Activated CD4-positive, alpha-beta T cell treated with anti-CD3 and anti-CD28 coated beads, Interleukin-2, amount 50 U/mL, for 4 hours (primary cell): ENCODE measurements around the gene IDS.
"Not testable (repeated sequence)": the region's sequence is repeated elsewhere in the genome, so short reads cannot be mapped to it uniquely, and the experiment has no call there.

ENCODE experiments used
- DNase-seq, 2 experiments: peaks; one replicate each; pipeline ENCODE4 v3.0.0-alpha.2; 2020

The IDS gene

GRCh38 chrX:149497054-149497453 lies 8.1 kb downstream of the IDS start:
- DNase-seq: no peak

GRCh38 chrX:149495573-149496071 lies 9.5 kb downstream of the IDS start:
- no peak for DNase-seq

GRCh38 chrX:149494844-149495565 lies 10.1 kb downstream of the IDS start:
- no peak for DNase-seq

GRCh38 chrX:149493567-149494562 lies 11.2 kb downstream of the IDS start:
- no peak for DNase-seq

- DNase-seq: no peak
Observed at GRCh38 chrX:149491812-149492211, 13.3 kb downstream of the IDS start.

GRCh38 chrX:149490100-149490499 lies 15.0 kb downstream of the IDS start:
- DNase-seq: no peak

GRCh38 chrX:149488411-149489052 lies 16.6 kb downstream of the IDS start:
- not testable (repeated sequence) for DNase-seq

GRCh38 chrX:149488008-149488407 lies 17.1 kb downstream of the IDS start:
- not testable (repeated sequence) for DNase-seq

- DNase-seq: no peak
Observed at GRCh38 chrX:149487292-149487691, 17.8 kb downstream of the IDS start.

GRCh38 chrX:149476513-149476912 lies 28.6 kb downstream of the IDS start:
- no peak for DNase-seq

GRCh38 chrX:149473966-149474365 lies 31.1 kb downstream of the IDS start:
- DNase-seq: no peak

- DNase-seq: no peak
Observed at GRCh38 chrX:149473092-149473491, 32.0 kb downstream of the IDS start.

- no peak for DNase-seq
Observed at GRCh38 chrX:149472625-149473024, 32.5 kb downstream of the IDS start.

- DNase-seq: no peak
Observed at GRCh38 chrX:149471397-149471796, 33.7 kb downstream of the IDS start.

- peak; percentile 39 to 43 for DNase-seq
Observed at GRCh38 chrX:149470955-149471354, 34.2 kb downstream of the IDS start.

GRCh38 chrX:149469406-149469805 lies 35.7 kb downstream of the IDS start:
- no peak for DNase-seq

GRCh38 chrX:149467920-149468319 lies 37.2 kb downstream of the IDS start:
- DNase-seq: no peak

- DNase-seq: no peak
Observed at GRCh38 chrX:149467461-149467860, 37.6 kb downstream of the IDS start.

GRCh38 chrX:149462849-149463248 lies 42.3 kb downstream of the IDS start:
- DNase-seq: no peak

GRCh38 chrX:149461746-149462145 lies 43.4 kb downstream of the IDS start:
- no peak for DNase-seq

- no peak for DNase-seq
Observed at GRCh38 chrX:149458586-149458985, 46.5 kb downstream of the IDS start.

GRCh38 chrX:149456476-149457245 lies 48.4 kb downstream of the IDS start:
- DNase-seq: no peak
